G401 (cell line): ENCODE results near the gene PDE6B. TPM values are rescaled to one million over a fixed set of nuclear protein-coding genes. Genes with fewer than 3 reads are reported as not detected.
"Not testable (repeated sequence)": the region's sequence is repeated elsewhere in the genome, so short reads cannot be mapped to it uniquely, and the experiment has no call there.

Experiments used
- DNase-seq: peaks from one replicate; pipeline ENCODE4 v3.0.0-alpha.2; 2015; ENCODE audit warnings: low spot score
- in situ Hi-C: cut with HindIII; loops from 2 replicates; pipeline ENCODE4 v1.10.0; 2016; ENCODE audit warnings: low sequenced_read_pairs, mixed read lengths
- total RNA-seq: library from RNA; depleted of rRNA; stranded (reverse); fragments of >200 nt; shearing (Covaris generic); gene quantifications from 2 replicates; pipeline ENCODE4 v1.2.3, GENCODE V29; 2014

Gene PDE6B
- total RNA-seq, 1 experiment from 2014 or later = 1.0 TPM

DNA sequence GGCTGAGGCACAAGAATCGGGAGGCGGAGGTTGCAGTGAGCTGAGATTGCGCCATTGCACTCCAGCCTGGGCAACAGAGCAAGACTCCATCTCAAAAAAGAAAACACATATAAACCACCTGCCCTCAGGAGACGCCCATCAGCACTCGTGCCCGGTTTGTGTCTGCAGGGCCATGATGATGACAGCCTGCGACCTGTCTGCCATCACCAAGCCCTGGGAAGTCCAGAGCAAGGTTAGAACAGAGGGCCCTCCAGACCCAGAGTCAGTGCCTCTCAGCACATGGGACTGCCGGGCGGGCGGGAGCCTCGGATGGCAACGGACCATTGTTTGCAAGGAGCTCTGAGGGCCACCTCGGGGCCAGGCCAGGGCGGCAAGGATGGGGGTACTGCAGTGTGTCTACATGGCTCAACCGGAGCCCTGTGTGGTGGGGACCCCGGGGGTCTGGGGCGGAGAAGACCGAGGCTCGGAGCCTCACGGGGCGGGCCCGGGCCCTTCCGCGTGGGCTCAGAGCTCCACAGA, 39.4 kb downstream of the PDE6B start:
- in situ Hi-C loops = no loop called here
- DNase-seq = no peak

GRCh38 chr4:665381-665750, 40.0 kb downstream of the PDE6B start:
- in situ Hi-C loops = no loop called here
- DNase-seq = no peak

- no peak for DNase-seq
- in situ Hi-C loops = no loop called here
These were observed 40.5 kb downstream of the PDE6B start for GRCh38 chr4:665751-666435.

DNA sequence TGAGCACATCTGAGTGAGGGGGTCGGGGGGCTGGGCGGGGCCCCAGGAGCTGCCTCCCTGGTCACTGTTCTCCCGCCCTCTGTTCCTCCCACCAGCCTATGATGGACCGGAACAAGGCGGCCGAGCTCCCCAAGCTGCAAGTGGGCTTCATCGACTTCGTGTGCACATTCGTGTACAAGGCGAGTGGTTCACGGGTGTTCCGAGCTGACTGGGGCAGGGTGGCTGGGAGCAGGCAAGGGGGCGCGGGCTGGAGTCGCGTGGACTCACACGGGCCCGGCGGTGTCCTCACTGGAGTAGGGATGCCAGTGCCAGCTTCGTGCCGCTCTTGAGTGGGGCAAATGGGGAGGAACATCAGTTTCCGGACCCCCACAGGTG, 41.0 kb downstream of the PDE6B start:
- no peak for DNase-seq
- in situ Hi-C loops = no loop called here

DNA sequence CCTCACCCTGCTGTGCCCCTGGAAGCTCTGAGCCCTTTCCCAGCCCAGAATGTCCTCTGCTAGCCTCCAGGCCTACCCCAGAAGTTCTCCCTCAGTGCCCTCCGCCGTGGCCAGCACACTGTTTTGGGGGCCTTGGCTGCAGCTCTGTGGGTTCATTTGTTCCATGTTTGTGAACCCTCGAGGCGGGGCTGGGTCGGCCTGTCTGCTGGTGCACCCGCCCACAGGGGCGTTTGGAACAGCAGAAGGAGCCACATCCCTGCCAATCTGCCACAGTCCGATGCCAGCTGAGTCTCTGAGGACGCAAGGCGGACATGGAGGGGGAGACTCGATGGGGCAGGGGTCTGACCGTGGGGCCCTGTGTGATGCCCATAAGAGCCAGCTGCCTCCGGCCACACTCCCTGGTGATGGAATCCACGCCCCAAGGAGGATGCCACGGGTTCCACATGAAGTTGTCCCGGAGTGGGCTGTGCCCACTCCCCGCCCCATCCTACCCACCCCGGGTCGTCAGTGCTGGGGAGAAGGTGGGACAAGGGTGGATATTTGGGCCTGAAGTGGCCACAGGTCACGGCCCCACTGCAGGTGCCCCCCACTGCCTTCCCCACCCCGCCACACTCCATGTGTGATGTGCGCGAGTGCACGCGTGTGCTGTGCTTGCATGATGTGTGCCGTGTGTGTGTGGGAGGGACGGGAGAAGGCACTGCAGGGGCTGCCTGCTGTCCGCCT, 41.6 kb downstream of the PDE6B start:
- in situ Hi-C loops = no loop called here

DNA sequence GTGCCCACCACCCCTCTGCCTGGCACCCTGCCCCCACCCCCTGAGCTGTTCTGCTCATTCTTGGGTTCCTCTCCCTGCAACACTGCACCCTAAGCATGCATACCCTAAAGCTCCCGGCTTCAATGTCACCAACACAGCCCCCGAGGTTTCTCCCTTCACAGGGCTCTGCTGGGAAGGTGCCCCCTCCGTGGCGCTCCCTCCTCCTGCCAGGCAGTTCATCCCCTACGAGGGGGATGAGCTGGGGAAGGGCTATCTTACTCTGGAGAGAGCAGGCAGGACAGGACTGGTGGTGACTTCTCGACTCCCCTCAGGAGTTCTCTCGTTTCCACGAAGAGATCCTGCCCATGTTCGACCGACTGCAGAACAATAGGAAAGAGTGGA, 42.2 kb downstream of the PDE6B start:
- no peak for DNase-seq
- in situ Hi-C loops = no loop called here

More for the DNA sequence above, 41.6 kb downstream of the PDE6B start:
- no peak for DNase-seq

DNA sequence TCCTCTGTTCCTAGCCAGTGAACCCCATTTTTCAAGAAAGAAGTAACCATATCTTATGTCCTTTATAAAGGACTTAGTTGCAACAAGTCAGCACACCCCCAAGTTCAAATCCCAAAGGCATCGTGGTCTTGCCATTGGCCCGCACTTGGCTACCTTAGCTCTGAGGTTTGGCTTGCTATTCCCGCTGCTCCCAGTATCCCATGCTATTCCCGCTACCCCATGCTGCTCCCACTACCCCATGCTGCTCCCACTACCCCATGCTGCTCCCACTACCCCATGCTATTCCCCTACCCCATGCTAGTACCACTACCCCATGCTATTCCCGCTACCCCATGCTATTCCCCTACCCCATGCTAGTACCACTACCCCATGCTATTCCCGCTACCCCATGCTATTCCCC, 42.8 kb downstream of the PDE6B start:
- in situ Hi-C loops = not testable (repeated sequence)

GRCh38 chr4:669806-670559, 44.6 kb downstream of the PDE6B start:
- in situ Hi-C loops, DNase-seq: not testable (repeated sequence)

More for the DNA sequence above, 42.8 kb downstream of the PDE6B start:
- not testable (repeated sequence) for DNase-seq

DNA sequence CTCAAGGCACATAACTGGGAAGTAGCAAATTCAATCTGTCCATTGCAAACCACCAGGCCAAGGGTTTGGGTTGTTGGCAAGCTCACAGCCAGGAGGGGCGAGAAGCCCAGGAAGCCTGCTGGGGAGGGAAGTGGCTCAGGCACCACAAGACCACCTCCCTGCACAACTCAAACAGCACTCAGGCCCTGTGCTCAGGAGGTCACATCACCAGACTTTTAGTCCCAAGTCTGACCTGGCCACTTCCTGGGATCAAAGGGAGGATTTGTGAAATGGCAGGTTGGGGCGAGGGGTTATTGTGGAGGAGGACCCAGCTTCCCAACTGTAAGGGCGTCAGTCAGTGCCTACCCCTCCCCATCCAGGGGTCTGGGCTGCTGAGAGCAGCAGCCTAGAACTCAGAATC, 46.4 kb downstream of the PDE6B start:
- DNase-seq = no peak
- in situ Hi-C loops = no loop called here

DNA sequence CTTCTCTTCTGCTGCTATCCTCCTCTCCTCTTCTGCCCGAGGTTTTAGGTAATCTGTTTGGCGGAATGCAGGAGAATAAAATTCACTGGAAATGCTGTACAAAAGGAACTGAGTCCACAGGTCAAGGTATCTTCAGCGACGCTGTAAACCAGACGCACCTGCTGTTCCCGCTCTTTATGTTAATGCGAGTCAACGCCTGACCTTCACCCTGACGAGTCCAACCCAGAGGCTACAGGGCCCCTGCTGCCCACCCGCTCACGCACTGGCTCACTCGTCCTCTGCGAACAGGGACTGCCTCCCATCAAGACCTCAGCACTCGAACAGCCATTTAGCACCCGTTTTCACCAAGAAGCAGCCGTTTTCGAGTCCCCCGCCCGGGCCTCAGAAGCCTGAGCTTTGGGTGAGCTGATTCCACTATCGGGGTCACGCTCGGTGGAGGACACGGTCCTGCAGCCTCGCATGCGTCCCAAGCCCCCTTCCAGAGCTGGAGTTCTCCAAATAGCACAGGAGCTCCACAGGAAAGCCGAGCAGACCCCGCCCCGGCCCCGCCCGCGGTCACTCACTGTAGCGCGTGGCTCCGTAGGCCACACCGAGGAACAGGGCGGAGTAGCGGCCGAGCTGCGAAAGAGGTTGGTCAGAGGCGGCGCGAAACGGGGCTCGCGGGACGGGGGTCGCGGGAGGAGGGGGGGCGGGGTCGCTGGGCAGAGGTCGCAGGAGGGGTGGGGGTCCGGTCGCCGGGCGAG, 48.1 kb downstream of the PDE6B start:
- in situ Hi-C loops = no loop called here
- DNase-seq = no peak

DNA sequence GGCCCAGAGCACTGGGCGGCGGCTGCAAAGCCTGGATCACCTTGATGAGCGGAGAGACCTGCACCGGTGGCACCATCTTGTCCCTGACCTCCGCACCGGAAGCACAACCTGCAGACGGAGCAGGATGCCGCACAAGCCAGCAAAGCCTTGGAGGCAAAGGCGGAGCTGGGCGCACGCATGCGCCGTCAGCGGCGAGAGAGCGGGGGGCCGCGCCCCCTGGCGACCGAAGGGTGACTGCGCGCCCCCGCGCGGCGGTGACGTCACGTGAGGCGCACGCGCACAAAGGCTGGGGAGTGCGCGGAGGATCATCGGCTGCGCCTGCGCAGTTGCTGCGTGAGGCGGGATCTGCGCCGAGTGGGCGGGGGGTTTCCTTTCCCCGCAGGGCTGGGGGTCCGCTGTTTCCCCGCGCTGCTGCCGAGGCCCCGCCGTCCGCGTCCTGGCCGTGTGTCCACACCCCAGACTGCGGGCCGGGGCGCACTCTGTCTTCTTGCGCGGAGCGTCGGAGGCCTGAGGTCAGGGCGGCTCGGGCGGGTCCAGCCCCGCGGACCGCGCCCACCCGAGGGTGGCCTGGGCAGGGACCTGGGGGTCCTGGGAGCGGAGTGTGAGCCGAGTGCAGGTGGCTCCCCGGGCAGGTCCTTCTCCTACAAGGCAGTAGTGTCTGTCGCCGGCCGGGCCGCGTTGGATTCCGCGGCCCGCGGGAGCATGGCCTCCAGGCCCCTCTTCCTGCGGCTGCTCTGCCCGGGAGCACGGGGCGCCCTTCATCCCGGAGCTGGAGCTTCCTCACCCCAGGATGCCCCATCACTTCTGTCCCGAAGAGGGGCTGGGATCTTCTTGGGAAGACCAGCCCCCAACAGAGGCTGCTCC, 49.0 kb downstream of the PDE6B start, which contains the start of the genes ATP5ME and MYL5:
Gene ATP5ME, minus strand, starts transcription at position 105 of the 864 bp plus-strand sequence. Its CDS starts 29 bp downstream, at position 76.
Gene MYL5, plus strand, starts transcription at position 371 of the 864 bp plus-strand sequence. CDS start 3,485 bp downstream, outside the sequence.
- peak; percentile 95 for DNase-seq
- in situ Hi-C loops = no loop called here

GRCh38 chr4:675036-675882, 49.9 kb downstream of the PDE6B start:
- in situ Hi-C loops = no loop called here
- no peak for DNase-seq

DNA sequence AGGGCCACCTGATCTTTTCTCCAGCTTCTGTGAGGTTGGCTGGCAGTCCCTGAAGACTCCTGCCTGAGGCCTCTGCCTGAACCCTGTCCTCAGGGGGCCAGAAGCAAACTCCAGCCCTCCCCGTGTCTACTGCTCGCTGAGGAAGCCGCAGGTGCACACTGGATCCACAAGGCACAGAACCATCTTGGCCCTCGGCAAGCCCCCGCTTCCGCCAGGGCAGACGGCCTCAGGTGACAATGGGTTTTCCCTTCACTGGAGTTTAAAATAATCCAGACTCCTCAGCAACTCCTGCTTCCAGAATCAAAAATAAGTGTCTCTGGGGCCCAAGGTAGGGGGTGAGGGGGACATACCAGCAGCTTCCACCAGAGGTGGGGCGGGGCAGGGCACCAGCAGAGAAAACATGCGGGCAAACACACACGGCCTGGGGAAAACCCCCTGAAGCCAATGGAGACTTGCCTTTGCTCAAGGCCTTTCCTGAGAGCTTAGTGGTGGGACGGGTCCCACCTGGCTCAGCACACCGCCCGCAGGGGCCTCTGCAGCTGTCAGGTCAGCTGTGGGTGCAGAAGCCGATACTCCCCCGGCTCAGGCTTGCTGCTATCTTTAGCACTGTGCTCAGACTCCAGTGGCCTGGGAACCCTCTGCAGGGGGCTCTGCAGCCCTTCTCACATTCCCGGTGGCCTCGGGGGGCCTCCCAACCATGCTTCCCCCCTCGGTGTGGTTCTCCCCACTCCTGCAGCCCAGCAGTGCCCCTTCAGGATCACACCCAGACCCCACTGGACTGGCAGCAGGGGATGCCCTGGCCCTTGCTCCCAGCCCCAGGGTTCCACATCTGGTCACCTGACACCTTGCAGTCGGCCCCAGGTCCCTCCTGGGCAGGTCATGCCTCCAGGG, 50.9 kb downstream of the PDE6B start:
- in situ Hi-C loops = no loop called here
- no peak for DNase-seq

GRCh38 chr4:676871-677235, 51.5 kb downstream of the PDE6B start:
- in situ Hi-C loops = no loop called here
- DNase-seq = no peak

DNA sequence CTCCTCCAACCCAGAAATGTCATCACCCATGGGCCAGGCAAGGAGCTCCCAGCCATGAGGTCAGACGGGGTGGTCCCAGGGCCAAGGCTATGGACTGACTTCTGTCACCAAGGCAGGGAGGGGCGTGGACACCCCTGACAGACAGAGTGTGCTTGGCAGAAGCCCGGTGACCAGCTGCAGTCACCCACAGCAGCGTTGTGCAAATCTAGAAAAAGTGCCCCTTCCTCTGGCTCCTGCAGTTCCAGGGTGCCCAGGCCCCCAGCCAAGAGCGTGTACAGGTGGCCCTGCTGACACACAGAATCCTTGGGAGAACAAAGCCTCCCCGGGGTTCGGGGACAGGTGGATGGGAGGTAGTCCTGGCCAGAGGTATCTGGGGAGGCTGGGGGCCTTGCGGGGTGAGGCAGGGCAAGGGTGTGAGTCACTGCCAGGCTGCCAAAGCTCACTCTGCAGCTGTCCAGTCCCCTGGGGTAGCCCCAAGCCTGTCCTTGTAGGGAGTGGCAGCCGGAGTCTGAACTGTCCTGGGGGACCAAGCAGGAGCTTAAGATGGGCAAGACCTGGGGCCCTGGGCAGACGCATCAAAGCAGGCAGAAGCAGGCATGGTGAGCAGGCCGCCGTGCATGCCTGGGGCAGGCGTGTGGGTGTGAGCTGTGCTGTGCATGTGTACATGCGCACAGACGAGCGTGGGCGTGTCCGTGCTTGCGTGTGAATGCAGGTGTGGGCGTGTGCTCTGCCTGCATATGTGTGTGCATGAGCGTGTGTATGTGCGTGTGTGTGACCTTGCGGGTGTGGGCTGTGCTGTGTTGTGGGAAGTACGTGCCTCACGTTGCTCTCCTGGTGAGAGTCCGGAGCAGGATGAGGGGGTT, 52.3 kb downstream of the PDE6B start:
- in situ Hi-C loops = no loop called here
- DNase-seq = no peak
